WTC11 (cell line): Measurements from ENCODE around the gene TMC5.

Experiments used
- CREB1 ChIP-seq: sonication (generic); formaldehyde crosslinking; IDR thresholded peaks from 2 replicates; pipeline ENCODE4 v1.8.0; 2023; ENCODE audit warnings: mild to moderate bottlenecking, missing genetic modification reagents
- GTF2I ChIP-seq: fragments of 250-450 bp; sonication (Bioruptor Pico); conservative IDR thresholded peaks from 2 replicates; pipeline ENCODE4 v1.4.0; 2021; ENCODE audit warnings: mild to moderate bottlenecking
- NFE2L1 ChIP-seq: sonication (generic); formaldehyde crosslinking; IDR thresholded peaks from 2 replicates; pipeline ENCODE4 v1.8.1; 2023; ENCODE audit warnings: missing genetic modification reagents
- NR3C1 ChIP-seq: sonication (generic); formaldehyde crosslinking; conservative IDR thresholded peaks from 2 replicates; pipeline ENCODE4 v1.8.1; 2023; ENCODE audit warnings: low read depth, mild to moderate bottlenecking, missing genetic modification reagents
- SMAD3 ChIP-seq: sonication (generic); formaldehyde crosslinking; IDR thresholded peaks from 2 replicates; pipeline ENCODE4 v1.8.0; 2022; ENCODE audit warnings: missing genetic modification reagents, mild to moderate bottlenecking, borderline replicate concordance
- TCF7 ChIP-seq: sonication (generic); formaldehyde crosslinking; IDR thresholded peaks from 2 replicates; pipeline ENCODE4 v1.8.0; 2022; ENCODE audit warnings: mild to moderate bottlenecking, low read depth, missing genetic modification reagents, moderate library complexity
- TP53 ChIP-seq: sonication (generic); formaldehyde crosslinking; IDR thresholded peaks from 2 replicates; pipeline ENCODE4 v1.8.1; 2023; ENCODE audit warnings: mild to moderate bottlenecking, missing genetic modification reagents
- TF ChIP-seq, protein P1 (sequence below): fragments of 200-600 bp; IDR thresholded peaks from 2 replicates; pipeline ENCODE4 v1.8.0; 2022; ENCODE audit warnings: antibody characterized with exemption
- TF ChIP-seq, protein P2 (sequence below): sonication (generic); formaldehyde crosslinking; IDR thresholded peaks from 2 replicates; pipeline ENCODE4 v1.8.0; 2023; ENCODE audit warnings: missing genetic modification reagents
- TF ChIP-seq, protein P3 (sequence below): sonication (generic); formaldehyde crosslinking; IDR thresholded peaks from 2 replicates; pipeline ENCODE4 v1.8.0; 2022; ENCODE audit warnings: mild to moderate bottlenecking, missing genetic modification reagents
- TF ChIP-seq, protein P4 (sequence below): fragments of 250-450 bp; sonication (Bioruptor Pico); IDR thresholded peaks from 2 replicates; pipeline ENCODE4 v1.9.0; 2021; ENCODE audit warnings: mild to moderate bottlenecking, borderline replicate concordance
- TF ChIP-seq, protein P5 (sequence below): fragments of 250-450 bp; sonication (Bioruptor Pico); IDR thresholded peaks from 2 replicates; pipeline ENCODE4 v2.1.2; 2022; ENCODE audit warnings: mild to moderate bottlenecking, moderate library complexity
- TF ChIP-seq, protein P6 (sequence below): sonication (generic); formaldehyde crosslinking; IDR thresholded peaks from 2 replicates; pipeline ENCODE4 v1.8.0; 2022; ENCODE audit warnings: mild to moderate bottlenecking, missing genetic modification reagents

DNA sequence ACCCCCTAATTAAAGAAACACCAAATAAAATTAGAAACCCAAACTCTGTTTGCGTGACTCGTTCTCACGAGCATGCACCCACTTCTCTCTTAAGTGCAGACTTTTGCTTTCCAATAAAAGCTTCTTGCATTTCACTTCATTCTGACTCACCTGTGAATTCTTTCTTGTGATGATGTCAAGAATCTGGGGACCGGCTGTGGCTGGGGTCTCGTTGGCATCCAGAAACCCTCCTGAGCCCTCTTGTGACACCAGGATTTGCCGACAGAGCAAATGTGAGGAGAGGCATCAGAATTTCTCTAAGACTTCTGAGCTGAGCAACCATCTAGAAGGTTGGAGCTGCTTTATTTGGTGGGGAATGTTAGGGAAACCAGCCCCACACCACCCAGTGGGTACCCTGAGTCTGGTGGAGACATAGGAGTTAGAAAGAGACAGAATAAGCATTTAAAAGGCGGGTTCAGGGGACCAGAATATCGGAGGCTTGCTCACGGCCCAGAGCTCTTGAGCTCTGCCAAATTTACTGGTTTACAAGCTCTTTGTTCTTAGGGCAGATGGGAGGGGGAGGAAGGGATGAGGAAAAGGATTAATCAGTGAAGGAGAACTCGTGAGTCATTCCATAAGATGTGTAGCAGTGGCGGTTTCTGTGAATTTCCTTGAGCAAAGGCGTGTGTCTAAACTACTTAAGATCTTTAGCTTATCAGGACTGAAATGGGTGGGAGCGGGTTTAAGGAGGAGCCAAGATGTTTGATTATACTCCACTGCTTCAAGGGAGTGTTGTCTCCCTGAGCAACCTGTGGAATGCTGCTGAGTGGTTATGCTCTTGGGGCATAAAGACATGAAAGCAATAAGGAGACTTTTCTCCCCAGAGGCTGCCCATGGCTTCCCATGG is 24.2 kb upstream of the TMC5 start:
- TF ChIP-seq, protein P1, sequence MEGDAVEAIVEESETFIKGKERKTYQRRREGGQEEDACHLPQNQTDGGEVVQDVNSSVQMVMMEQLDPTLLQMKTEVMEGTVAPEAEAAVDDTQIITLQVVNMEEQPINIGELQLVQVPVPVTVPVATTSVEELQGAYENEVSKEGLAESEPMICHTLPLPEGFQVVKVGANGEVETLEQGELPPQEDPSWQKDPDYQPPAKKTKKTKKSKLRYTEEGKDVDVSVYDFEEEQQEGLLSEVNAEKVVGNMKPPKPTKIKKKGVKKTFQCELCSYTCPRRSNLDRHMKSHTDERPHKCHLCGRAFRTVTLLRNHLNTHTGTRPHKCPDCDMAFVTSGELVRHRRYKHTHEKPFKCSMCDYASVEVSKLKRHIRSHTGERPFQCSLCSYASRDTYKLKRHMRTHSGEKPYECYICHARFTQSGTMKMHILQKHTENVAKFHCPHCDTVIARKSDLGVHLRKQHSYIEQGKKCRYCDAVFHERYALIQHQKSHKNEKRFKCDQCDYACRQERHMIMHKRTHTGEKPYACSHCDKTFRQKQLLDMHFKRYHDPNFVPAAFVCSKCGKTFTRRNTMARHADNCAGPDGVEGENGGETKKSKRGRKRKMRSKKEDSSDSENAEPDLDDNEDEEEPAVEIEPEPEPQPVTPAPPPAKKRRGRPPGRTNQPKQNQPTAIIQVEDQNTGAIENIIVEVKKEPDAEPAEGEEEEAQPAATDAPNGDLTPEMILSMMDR = no peak
- TF ChIP-seq, protein P2, sequence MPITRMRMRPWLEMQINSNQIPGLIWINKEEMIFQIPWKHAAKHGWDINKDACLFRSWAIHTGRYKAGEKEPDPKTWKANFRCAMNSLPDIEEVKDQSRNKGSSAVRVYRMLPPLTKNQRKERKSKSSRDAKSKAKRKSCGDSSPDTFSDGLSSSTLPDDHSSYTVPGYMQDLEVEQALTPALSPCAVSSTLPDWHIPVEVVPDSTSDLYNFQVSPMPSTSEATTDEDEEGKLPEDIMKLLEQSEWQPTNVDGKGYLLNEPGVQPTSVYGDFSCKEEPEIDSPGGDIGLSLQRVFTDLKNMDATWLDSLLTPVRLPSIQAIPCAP (CRISPR knock-in tag) = no peak
- no peak for TF ChIP-seq GTF2I (CRISPR knock-in tag)
- no peak for TF ChIP-seq CREB1 (CRISPR knock-in tag)
- TF ChIP-seq, protein P3, sequence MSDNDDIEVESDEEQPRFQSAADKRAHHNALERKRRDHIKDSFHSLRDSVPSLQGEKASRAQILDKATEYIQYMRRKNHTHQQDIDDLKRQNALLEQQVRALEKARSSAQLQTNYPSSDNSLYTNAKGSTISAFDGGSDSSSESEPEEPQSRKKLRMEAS = no peak
- TF ChIP-seq, protein P4, sequence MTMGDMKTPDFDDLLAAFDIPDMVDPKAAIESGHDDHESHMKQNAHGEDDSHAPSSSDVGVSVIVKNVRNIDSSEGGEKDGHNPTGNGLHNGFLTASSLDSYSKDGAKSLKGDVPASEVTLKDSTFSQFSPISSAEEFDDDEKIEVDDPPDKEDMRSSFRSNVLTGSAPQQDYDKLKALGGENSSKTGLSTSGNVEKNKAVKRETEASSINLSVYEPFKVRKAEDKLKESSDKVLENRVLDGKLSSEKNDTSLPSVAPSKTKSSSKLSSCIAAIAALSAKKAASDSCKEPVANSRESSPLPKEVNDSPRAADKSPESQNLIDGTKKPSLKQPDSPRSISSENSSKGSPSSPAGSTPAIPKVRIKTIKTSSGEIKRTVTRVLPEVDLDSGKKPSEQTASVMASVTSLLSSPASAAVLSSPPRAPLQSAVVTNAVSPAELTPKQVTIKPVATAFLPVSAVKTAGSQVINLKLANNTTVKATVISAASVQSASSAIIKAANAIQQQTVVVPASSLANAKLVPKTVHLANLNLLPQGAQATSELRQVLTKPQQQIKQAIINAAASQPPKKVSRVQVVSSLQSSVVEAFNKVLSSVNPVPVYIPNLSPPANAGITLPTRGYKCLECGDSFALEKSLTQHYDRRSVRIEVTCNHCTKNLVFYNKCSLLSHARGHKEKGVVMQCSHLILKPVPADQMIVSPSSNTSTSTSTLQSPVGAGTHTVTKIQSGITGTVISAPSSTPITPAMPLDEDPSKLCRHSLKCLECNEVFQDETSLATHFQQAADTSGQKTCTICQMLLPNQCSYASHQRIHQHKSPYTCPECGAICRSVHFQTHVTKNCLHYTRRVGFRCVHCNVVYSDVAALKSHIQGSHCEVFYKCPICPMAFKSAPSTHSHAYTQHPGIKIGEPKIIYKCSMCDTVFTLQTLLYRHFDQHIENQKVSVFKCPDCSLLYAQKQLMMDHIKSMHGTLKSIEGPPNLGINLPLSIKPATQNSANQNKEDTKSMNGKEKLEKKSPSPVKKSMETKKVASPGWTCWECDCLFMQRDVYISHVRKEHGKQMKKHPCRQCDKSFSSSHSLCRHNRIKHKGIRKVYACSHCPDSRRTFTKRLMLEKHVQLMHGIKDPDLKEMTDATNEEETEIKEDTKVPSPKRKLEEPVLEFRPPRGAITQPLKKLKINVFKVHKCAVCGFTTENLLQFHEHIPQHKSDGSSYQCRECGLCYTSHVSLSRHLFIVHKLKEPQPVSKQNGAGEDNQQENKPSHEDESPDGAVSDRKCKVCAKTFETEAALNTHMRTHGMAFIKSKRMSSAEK = no peak
- no peak for TF ChIP-seq SMAD3
- no peak for TF ChIP-seq NFE2L1 (CRISPR knock-in tag)
- TF ChIP-seq NR3C1 = no peak
- no peak for TF ChIP-seq TP53 (CRISPR knock-in tag)
- no peak for TF ChIP-seq TCF7 (CRISPR knock-in tag)
- TF ChIP-seq, protein P5, sequence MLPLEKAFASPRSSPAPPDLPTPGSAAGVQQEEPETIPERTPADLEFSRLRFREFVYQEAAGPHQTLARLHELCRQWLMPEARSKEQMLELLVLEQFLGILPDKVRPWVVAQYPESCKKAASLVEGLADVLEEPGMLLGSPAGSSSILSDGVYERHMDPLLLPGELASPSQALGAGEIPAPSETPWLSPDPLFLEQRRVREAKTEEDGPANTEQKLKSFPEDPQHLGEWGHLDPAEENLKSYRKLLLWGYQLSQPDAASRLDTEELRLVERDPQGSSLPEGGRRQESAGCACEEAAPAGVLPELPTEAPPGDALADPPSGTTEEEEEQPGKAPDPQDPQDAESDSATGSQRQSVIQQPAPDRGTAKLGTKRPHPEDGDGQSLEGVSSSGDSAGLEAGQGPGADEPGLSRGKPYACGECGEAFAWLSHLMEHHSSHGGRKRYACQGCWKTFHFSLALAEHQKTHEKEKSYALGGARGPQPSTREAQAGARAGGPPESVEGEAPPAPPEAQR = no peak
- TF ChIP-seq, protein P6, sequence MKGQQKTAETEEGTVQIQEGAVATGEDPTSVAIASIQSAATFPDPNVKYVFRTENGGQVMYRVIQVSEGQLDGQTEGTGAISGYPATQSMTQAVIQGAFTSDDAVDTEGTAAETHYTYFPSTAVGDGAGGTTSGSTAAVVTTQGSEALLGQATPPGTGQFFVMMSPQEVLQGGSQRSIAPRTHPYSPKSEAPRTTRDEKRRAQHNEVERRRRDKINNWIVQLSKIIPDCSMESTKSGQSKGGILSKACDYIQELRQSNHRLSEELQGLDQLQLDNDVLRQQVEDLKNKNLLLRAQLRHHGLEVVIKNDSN (CRISPR knock-in tag) = no peak
